ENCODE measurements around the gene SPTBN1.

SPTBN1 gene

DNA sequence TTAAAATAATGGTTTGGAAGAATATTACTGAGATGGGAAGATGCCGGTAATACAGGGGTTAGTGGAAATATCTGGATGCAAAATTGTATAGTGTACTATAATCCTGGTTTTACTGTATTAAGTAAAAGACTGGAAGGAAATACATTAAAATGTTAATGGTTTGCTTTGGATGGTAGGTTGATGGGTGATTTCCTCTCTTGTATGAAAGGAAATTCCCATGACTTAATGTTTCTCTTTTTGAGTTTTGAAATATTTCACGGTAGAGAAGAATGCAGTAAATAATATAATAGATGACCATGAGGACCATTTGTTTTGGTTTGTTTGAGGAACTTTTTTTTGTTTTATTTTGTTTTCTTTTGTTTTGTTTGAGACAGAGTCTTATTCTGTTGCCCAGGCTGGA, 8.2 kb downstream of the SPTBN1 start:
- no peak for TF ChIP-seq JUND (IDR thresholded peaks at IDR 0.05; ENCODE audit: low read depth)
- in situ Hi-C loops (cut with HindIII; ENCODE audit: low pct_unique_long_range_greater_than_20kb, low sequenced_read_pairs), result no loop called here
- DNase-seq (ENCODE audit: low read depth in 1 of 2, low spot score in 1 of 2), result no peak

DNA sequence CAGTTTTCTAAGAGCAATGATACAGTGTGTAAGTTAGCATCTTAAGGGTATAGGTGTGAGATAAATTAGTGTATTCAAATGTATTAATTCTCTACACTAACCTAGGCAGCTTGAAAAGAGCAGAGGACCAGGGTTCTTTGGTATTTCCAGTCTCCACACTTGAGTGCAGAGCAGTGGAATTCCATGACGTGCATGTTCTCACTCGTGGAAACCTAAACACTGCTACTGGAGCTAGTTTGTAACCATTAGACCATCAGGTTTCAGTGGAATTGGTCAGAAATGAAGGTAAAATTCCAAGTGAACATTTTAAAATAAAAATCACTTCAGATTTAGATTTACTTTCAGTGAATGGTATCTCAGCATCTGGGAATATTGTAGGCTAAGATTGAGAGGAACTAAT, 9.0 kb downstream of the SPTBN1 start:
- in situ Hi-C loops (cut with HindIII; ENCODE audit: low pct_unique_long_range_greater_than_20kb, low sequenced_read_pairs), result no loop called here
- DNase-seq (ENCODE audit: low read depth in 1 of 2, low spot score in 1 of 2), result no peak
- TF ChIP-seq JUND (IDR thresholded peaks at IDR 0.05; ENCODE audit: low read depth), result no peak

DNA sequence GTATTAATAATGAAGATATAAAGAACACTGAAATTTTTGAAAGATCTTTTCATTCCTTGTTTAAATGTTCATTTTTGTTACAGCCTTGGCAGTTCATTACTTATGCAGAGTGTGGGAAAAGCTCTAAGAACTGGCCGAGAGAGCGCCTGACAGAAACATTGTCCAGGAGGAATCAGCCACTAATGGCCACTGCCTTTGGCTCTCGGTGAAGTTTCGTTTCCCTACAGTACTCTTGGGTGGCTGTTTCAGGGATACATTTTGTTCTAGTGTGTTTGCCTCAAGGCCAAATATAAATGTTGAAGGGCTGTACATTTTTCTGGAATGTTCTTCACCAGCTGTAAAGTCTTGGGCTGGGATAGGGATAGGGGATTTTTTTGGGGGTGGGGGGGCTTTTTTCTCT, 10.7 kb downstream of the SPTBN1 start:
- in situ Hi-C loops (cut with HindIII; ENCODE audit: low pct_unique_long_range_greater_than_20kb, low sequenced_read_pairs), result no loop called here
- no peak for DNase-seq (ENCODE audit: low read depth in 1 of 2, low spot score in 1 of 2)
- no peak for TF ChIP-seq JUND (IDR thresholded peaks at IDR 0.05; ENCODE audit: low read depth)

DNA sequence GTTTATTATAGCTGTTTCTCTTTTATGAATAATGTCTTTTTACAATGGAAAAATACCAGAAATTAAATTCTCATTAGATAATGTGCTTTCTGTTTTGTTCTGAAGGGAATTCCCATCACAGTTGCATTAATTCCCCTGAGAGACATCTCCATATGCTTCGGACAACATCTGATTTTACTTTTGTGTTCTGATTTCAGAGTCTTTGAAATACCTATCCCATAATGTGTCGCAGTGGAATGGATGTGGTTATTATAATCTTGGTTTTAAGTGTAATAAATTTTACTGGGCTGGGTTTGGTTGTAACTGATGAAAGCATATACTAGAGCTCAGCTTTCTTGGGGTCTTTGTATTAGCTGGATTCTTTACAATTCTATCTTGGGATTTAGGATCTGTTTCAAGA, 12.5 kb downstream of the SPTBN1 start:
- in situ Hi-C loops (cut with HindIII; ENCODE audit: low pct_unique_long_range_greater_than_20kb, low sequenced_read_pairs), result no loop called here
- DNase-seq (ENCODE audit: low read depth in 1 of 2, low spot score in 1 of 2), result no peak
- no peak for TF ChIP-seq JUND (IDR thresholded peaks at IDR 0.05; ENCODE audit: low read depth)

DNA sequence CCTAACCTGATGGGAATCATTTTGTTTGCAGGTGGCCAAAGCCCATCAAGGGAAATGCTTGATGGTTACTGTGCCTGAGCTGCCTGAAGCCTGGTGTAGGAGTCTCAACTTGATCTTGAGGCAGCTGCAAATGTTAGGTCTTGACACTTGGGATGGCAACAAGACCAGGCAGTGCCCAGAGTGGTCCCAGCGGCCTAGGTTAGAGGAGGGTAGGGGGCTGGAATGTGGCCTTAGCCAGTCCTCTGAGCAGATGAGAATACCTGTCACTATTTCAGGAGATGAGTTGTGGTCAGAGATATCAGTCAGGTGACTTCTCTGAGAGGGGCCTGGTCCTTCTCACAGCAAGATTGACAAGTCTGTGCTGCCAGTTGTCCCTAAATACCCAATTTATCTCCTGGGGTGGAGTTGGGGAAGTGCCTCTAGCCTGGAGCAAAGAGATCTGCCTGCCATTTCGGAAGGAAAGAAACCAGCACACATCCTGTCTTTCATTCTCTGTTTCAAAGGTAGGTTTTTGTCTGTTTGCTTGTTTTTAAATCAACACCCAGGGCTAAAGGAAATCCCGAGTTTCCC, 13.4 kb downstream of the SPTBN1 start:
- DNase-seq (ENCODE audit: low read depth in 1 of 2, low spot score in 1 of 2), result no peak
- TF ChIP-seq JUND (IDR thresholded peaks at IDR 0.05; ENCODE audit: low read depth), result no peak
- in situ Hi-C loops (cut with HindIII; ENCODE audit: low pct_unique_long_range_greater_than_20kb, low sequenced_read_pairs), result no loop called here

DNA sequence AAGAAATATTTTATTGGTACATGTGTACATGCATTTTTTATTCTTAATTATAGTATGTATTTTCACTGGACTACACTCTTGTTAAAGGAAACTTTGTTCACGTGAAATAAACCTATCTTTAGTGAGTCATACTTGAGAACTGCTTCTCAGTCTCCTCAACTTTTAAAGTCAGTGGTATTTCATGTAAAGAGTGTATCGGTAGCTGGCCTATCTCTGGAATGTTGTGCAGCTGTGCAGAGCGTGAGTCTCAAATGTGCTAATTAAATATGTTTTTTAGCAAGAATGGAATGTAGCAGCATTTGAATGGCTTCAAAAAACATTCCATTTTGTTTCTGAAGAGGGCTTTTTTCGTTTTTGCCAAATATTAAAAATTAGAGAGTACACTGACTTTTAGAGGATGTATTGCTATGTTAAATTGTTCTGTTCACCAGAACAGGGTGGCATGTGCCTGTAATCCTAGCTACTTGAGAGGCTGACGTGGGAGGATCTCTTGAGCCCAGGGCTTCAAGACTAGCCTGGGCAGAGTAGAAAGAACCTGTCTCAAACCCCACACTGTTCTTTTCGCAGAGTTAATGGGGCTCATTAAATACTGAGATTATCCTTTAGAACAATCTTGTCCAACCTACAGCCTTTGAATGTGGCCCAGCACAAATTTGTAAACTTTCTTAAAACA, 14.3 kb downstream of the SPTBN1 start:
- no peak for DNase-seq (ENCODE audit: low read depth in 1 of 2, low spot score in 1 of 2)
- TF ChIP-seq JUND (IDR thresholded peaks at IDR 0.05; ENCODE audit: low read depth), result no peak
- in situ Hi-C loops (cut with HindIII; ENCODE audit: low pct_unique_long_range_greater_than_20kb, low sequenced_read_pairs), result no loop called here

DNA sequence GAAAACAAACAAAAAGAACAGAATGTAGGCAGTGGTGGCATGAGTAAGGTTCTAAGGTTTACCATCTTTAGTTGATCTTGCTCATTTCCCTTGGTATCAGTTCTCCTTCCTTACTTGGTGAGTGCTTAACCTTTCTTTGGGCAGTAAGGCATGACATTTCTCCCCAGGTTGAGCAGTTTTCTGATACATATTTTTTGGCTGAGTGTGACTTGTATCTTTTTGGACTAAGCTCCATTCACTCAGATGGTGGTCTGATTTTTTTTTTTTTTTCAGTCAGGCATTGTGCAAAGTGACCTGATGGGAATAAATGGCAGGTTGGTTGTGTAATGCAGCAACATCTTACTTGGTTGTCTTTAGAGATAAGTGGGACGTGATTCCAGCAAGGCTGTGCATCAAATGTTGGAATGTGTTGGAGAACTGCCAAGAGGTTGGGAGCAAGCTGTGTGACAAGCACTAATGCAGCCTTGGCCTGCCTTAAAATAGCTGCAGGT, 15.1 kb downstream of the SPTBN1 start:
- no peak for DNase-seq (ENCODE audit: low read depth in 1 of 2, low spot score in 1 of 2)
- in situ Hi-C loops (cut with HindIII; ENCODE audit: low pct_unique_long_range_greater_than_20kb, low sequenced_read_pairs), result no loop called here
- TF ChIP-seq JUND (IDR thresholded peaks at IDR 0.05; ENCODE audit: low read depth), result no peak

DNA sequence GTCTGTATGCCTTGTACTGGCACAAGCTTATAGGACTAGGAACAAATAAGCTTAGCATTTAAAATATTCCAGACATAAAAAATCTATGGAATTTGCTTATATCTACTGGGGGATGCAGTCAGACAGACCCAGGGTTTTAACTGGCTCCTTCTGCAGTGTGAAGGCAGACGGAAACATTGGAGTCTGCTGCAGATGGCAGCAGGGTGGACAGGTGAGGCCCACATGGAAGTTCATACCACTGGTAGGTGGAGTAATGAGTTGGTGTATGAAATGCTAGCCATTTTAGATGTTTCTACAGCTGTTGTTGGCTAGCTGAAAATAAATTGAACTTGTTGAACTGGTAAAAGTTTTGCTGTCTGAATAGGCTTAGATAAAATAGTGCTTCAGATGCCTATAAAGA, 17.7 kb downstream of the SPTBN1 start:
- TF ChIP-seq JUND (IDR thresholded peaks at IDR 0.05; ENCODE audit: low read depth), result no peak
- DNase-seq (ENCODE audit: low read depth in 1 of 2, low spot score in 1 of 2), result no peak
- in situ Hi-C loops (cut with HindIII; ENCODE audit: low pct_unique_long_range_greater_than_20kb, low sequenced_read_pairs), result no loop called here

DNA sequence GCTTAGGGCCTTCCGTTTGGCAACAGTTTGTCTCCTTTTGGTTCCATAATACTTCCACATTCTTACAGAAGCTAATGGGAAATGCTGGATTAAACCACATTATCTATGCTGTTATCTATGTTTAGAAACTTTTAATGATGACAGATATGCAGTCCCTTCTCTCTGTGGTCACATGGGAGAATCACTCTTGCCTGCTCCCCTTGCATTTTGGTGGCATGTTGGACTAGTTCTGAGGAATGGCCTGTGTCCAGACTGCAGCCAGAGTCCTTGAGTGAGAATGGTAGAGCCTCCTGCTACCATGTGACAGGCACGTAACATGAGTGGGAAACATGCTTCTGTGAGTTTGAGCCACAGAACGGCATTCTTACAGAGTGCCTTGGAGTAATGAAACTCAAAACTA, 19.2 kb downstream of the SPTBN1 start:
- TF ChIP-seq JUND (IDR thresholded peaks at IDR 0.05; ENCODE audit: low read depth), result no peak
- no peak for DNase-seq (ENCODE audit: low read depth in 1 of 2, low spot score in 1 of 2)
- in situ Hi-C loops (cut with HindIII; ENCODE audit: low pct_unique_long_range_greater_than_20kb, low sequenced_read_pairs), result no loop called here

DNA sequence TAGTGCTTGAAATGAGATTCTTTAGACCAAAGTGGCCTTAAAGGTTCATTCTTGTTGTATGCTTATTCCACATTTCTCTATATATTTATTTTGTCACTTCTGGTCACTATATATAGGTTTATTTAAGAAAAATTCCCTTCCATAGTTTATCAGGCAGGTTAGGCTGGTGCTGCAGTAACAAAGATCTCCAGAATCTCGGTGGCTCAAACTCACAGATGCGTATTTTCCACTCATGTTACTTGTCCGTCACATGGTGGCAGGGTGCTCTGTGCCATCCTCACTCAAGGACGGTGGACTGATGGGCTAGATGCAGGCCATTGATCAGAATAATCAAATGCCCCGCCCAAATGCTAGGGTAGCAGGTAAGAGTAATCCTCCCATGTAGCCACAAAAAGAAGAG, 19.8 kb downstream of the SPTBN1 start:
- DNase-seq (ENCODE audit: low read depth in 1 of 2, low spot score in 1 of 2), result no peak
- in situ Hi-C loops (cut with HindIII; ENCODE audit: low pct_unique_long_range_greater_than_20kb, low sequenced_read_pairs), result no loop called here
- TF ChIP-seq JUND (IDR thresholded peaks at IDR 0.05; ENCODE audit: low read depth), result no peak

DNA sequence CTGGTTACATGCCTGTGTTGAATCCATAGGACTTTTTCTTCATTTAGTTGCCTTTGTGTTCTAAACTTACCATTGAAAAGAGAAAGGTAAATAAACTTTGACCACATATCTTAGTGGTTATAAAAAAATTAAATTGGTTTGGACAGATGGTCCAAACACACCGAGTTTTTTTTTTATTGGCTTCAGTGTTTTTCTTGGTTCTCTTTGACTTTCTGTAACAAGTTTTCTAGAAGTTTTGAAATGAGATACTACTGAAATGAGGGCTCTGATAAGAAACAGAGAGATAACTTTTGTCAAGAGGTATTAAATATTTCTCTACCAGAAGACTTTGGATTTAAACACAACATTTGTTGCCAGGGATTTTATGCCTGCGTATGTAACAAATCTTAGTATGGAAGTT, 20.7 kb downstream of the SPTBN1 start:
- DNase-seq (ENCODE audit: low read depth in 1 of 2, low spot score in 1 of 2), result no peak
- in situ Hi-C loops (cut with HindIII; ENCODE audit: low pct_unique_long_range_greater_than_20kb, low sequenced_read_pairs), result no loop called here
- TF ChIP-seq JUND (IDR thresholded peaks at IDR 0.05; ENCODE audit: low read depth), result no peak

DNA sequence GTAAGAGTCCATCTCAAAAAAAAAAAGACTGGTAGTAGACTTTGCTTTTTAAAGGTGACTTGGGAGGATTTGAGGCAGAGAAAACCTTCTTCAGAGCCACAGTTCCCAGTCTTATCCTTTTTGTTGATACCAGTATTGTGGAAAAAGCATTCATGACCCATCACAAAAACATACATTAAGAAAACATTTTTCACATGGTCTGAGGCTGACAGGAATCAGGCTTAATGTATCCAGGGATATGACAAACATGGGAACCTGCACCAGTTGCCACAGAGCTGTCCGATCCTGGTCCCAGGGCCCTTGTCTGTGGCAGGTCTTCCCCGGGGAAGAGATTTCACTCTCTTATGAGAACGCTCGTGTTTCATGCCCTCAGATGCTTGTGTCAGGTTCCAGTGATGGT, 21.8 kb downstream of the SPTBN1 start:
- in situ Hi-C loops (cut with HindIII; ENCODE audit: low pct_unique_long_range_greater_than_20kb, low sequenced_read_pairs), result no loop called here
- DNase-seq (ENCODE audit: low read depth in 1 of 2, low spot score in 1 of 2), result no peak
- no peak for TF ChIP-seq JUND (IDR thresholded peaks at IDR 0.05; ENCODE audit: low read depth)

DNA sequence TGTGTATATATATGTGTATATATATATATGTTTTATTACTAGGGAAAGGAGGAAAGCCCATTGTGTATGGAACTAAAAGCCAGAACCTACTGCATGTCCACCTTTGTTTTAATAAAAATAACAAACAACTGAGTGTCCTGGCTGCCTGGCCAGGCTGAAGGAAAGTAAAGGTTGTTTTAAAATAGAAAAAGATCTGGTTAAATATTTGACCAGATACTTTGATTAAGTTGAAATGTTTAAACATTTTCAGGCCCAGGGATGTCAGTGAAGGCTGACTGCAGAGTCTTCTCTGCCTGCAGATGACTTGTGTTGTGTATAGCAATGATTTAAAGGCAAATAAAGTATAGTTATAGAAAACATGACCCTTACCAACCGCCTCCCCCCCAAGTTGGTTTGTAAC, 22.8 kb downstream of the SPTBN1 start:
- TF ChIP-seq JUND (IDR thresholded peaks at IDR 0.05; ENCODE audit: low read depth), result no peak
- in situ Hi-C loops (cut with HindIII; ENCODE audit: low pct_unique_long_range_greater_than_20kb, low sequenced_read_pairs), result no loop called here
- DNase-seq (ENCODE audit: low read depth in 1 of 2, low spot score in 1 of 2), result no peak

DNA sequence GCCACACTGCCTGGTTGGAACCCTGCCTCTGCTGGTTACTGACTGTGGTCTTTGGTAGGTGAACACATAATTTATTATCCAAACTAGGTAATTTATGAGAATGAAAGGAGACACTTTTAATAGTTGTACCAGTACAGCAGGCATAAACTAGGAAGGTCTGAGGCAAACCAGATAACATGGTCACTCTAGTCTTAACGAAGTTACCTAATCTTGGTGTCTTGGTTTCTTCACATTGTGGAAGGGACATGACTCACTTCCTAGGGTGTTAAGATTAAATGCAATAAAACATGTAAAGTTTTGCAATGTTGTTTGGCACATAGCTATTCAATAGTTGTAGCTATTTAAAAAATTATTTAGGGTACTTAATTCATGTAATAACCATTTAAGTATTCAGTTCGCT, 23.3 kb downstream of the SPTBN1 start:
- in situ Hi-C loops (cut with HindIII; ENCODE audit: low pct_unique_long_range_greater_than_20kb, low sequenced_read_pairs), result no loop called here
- no peak for TF ChIP-seq JUND (IDR thresholded peaks at IDR 0.05; ENCODE audit: low read depth)
- DNase-seq (ENCODE audit: low read depth in 1 of 2, low spot score in 1 of 2), result no peak

All from T47D (cell line).